Panc1 (cell line): ENCODE data around the gene RASSF5.

Experiments
- CTCF ChIP-seq: fragments of 450-650 bp; IDR thresholded peaks from 2 replicates; pipeline ENCODE4 v1.5.1; 2017; ENCODE audit warnings: mild to moderate bottlenecking
- POLR2AphosphoS5 ChIP-seq: IDR thresholded peaks from 2 replicates; pipeline ENCODE4 v1.6.1; 2012; ENCODE audit warnings: mild to moderate bottlenecking, low read depth, low read length, moderate library complexity
- SIN3A ChIP-seq: IDR thresholded peaks from 2 replicates; pipeline ENCODE4 v1.6.1; 2012; ENCODE audit warnings: low read depth, mild to moderate bottlenecking, low read length, moderate library complexity, borderline replicate concordance; ENCODE audit not compliant: insufficient read depth
- TCF7L2 ChIP-seq: IDR thresholded peaks from 2 replicates; pipeline ENCODE4 v1.6.1; 2011; ENCODE audit warnings: mild to moderate bottlenecking, low read depth, low read length, inconsistent platforms
- TF ChIP-seq, protein P1 (sequence below), 2 experiments: IDR thresholded peaks; 2 replicates each; pipeline ENCODE4 v1.6.1; 2011 to 2012; ENCODE audit warnings: low read depth in 2 of 2, control low read depth in 1 of 2, low read length in 1 of 2, mild to moderate bottlenecking in 1 of 2, moderate library complexity in 1 of 2; ENCODE audit not compliant: insufficient read depth in 1 of 2

GRCh38 chr1:206582971-206583706 lies 75.8 kb downstream of the RASSF5 start:
- TF ChIP-seq, protein P1, sequence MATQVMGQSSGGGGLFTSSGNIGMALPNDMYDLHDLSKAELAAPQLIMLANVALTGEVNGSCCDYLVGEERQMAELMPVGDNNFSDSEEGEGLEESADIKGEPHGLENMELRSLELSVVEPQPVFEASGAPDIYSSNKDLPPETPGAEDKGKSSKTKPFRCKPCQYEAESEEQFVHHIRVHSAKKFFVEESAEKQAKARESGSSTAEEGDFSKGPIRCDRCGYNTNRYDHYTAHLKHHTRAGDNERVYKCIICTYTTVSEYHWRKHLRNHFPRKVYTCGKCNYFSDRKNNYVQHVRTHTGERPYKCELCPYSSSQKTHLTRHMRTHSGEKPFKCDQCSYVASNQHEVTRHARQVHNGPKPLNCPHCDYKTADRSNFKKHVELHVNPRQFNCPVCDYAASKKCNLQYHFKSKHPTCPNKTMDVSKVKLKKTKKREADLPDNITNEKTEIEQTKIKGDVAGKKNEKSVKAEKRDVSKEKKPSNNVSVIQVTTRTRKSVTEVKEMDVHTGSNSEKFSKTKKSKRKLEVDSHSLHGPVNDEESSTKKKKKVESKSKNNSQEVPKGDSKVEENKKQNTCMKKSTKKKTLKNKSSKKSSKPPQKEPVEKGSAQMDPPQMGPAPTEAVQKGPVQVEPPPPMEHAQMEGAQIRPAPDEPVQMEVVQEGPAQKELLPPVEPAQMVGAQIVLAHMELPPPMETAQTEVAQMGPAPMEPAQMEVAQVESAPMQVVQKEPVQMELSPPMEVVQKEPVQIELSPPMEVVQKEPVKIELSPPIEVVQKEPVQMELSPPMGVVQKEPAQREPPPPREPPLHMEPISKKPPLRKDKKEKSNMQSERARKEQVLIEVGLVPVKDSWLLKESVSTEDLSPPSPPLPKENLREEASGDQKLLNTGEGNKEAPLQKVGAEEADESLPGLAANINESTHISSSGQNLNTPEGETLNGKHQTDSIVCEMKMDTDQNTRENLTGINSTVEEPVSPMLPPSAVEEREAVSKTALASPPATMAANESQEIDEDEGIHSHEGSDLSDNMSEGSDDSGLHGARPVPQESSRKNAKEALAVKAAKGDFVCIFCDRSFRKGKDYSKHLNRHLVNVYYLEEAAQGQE (IDR thresholded peaks at IDR 0.05; ENCODE audit: insufficient read depth in 1 of 2, low read depth in 2 of 2, low read length in 1 of 2), result no peak
- TF ChIP-seq CTCF (no peak), POLR2AphosphoS5 (no peak), TCF7L2 (no peak), SIN3A (no peak)
